GM12878 (cell line): Measurements from ENCODE around the gene CRYGA. TPM values are rescaled to one million over a fixed set of nuclear protein-coding genes. Genes with fewer than 3 reads are reported as not detected.

Source experiments
- ATAC-seq: fragments of 200-7000 bp; cut with Tn5 transposase; 3 replicates; pipeline ENCODE4 v1.9.1; 2020; ENCODE audit warnings: mild to moderate bottlenecking, moderate library complexity
- BruUV-seq: library from RNA; stranded (reverse); fragments of 400-500 nt; replicated peaks from 2 replicates; lab custom pipeline; 2021; lab: Mats Ljungman, UMichigan
- CTCF ChIA-PET: fragments of 300-600 bp; sonication (Branson Sonifier 250); formaldehyde crosslinking; extraction: SDS; loops from one replicate; lab custom pipeline; 2021; ENCODE audit warnings: inconsistent platforms; lab: Yijun Ruan, JAX
- POLR2A ChIA-PET: fragments of 350-600 bp; formaldehyde crosslinking; extraction: SDS; loops from one replicate; lab custom pipeline; 2021; ENCODE audit warnings: inconsistent platforms; lab: Charles Lee
- RAD21 ChIA-PET: fragments of 300-600 bp; sonication (Branson Sonifier 250); formaldehyde crosslinking; loops from one replicate; lab custom pipeline; 2023; ENCODE audit warnings: antibody characterized with exemption; ENCODE audit not compliant: unreplicated experiment; lab: Charles Lee
- SMC1A ChIA-PET: fragments of 300-600 bp; sonication (Branson Sonifier 250); formaldehyde crosslinking; loops from one replicate; lab custom pipeline; 2023; ENCODE audit not compliant: unreplicated experiment, uncharacterized antibody; lab: Charles Lee
- DNase-seq: peaks from one replicate; pipeline ENCODE4 v3.0.0-alpha.2; 2011; ENCODE audit warnings: low read depth, low spot score
- FAIRE-seq: peaks from 3 replicates; lab custom pipeline; 2011; peaks lifted over from hg19 to GRCh38; lab: Jason Lieb, UNC
- H2AFZ ChIP-seq: 2 replicates; pipeline ENCODE4 v1.6.0; 2011; ENCODE audit warnings: low read depth, low read length, control low read depth; ENCODE audit not compliant: control insufficient read depth
- H3K27ac ChIP-seq: 2 replicates; pipeline ENCODE4 v1.5.1; 2011; ENCODE audit warnings: control low read depth; ENCODE audit not compliant: control insufficient read depth, insufficient read depth
- H3K27me3 ChIP-seq, 2 experiments: replicated peaks in 1 of 2; 2 replicates each; pipeline versions ENCODE4 v1.6.0 to v1.6.1; 2011; ENCODE audit warnings: low read length in 1 of 2; ENCODE audit not compliant: control insufficient read depth in 2 of 2, insufficient read depth in 2 of 2
- H3K36me3 ChIP-seq, 2 experiments: 2 replicates each; pipeline ENCODE4 v1.5.1; 2011; ENCODE audit warnings: low read length in 1 of 2; ENCODE audit not compliant: control insufficient read depth in 2 of 2, insufficient read depth in 2 of 2
- H3K4me1 ChIP-seq: 2 replicates; pipeline ENCODE4 v1.6.1; 2011; ENCODE audit warnings: mild to moderate bottlenecking, low read length, moderate library complexity, mixed read lengths; ENCODE audit not compliant: control insufficient read depth, insufficient read depth
- H3K4me2 ChIP-seq: 2 replicates; pipeline ENCODE4 v1.6.0; 2011; ENCODE audit warnings: control low read depth; ENCODE audit not compliant: control insufficient read depth, insufficient read depth
- H3K4me3 ChIP-seq: fragments of 200-600 bp; sonication (generic); 2 replicates; pipeline ENCODE4 v1.5.1; 2016
- H3K79me2 ChIP-seq: 2 replicates; pipeline ENCODE4 v1.6.0; 2011; ENCODE audit warnings: low read length; ENCODE audit not compliant: control insufficient read depth, insufficient read depth
- H3K9ac ChIP-seq: 2 replicates; pipeline ENCODE4 v1.8.0; 2011; ENCODE audit warnings: low read length, control low read depth, mixed read lengths; ENCODE audit not compliant: control insufficient read depth, insufficient read depth
- H3K9me3 ChIP-seq: replicated peaks from 3 replicates; pipeline ENCODE4 v1.5.1; 2011; ENCODE audit warnings: mild to moderate bottlenecking, low read length; ENCODE audit not compliant: control insufficient read depth, insufficient read depth
- H4K20me1 ChIP-seq: 2 replicates; pipeline ENCODE4 v1.6.0; 2011; ENCODE audit not compliant: control insufficient read depth, insufficient read depth
- BACH1 ChIP-seq: fragments of 450-650 bp; IDR thresholded peaks from 2 replicates; pipeline ENCODE4 v1.6.1; 2017; ENCODE audit warnings: mild to moderate bottlenecking, borderline replicate concordance
- HDAC2 ChIP-seq: fragments of 200-600 bp; sonication (generic); IDR thresholded peaks from 2 replicates; pipeline ENCODE4 v1.6.1; 2017
- LARP7 ChIP-seq: fragments of 450-650 bp; IDR thresholded peaks from 2 replicates; pipeline ENCODE4 v1.6.1; 2017; ENCODE audit warnings: mild to moderate bottlenecking
- MTA2 ChIP-seq: fragments of 450-650 bp; IDR thresholded peaks from 2 replicates; pipeline ENCODE4 v1.6.1; 2016; ENCODE audit warnings: low read depth, mild to moderate bottlenecking, moderate library complexity
- ZSCAN29 ChIP-seq: fragments of 450-650 bp; IDR thresholded peaks from 2 replicates; pipeline ENCODE4 v1.6.1; 2017; ENCODE audit warnings: mild to moderate bottlenecking, moderate library complexity
- WGBS: methylation state at CpG from one replicate; pipeline ENCODE4 v1.1.6; 2016; ENCODE audit warnings: low lambda C conversion rate; ENCODE audit not compliant: insufficient replicate concordance, insufficient coverage; ENCODE audit errors: missing lambda C conversion rate; 5-methylcytosine and 5-hydroxymethylcytosine counted together
- in situ Hi-C: fragments of 300-500 bp; cut with MboI; formaldehyde crosslinking; loops from 9 replicates; pipeline ENCODE4 v1.14.3; 2018; ENCODE audit warnings: mixed read lengths
- intact Hi-C: fragments of 100-400 bp; cut with micrococcal nuclease; formaldehyde crosslinking; loops from one replicate; pipeline ENCODE4 v1.14.2; 2022; ENCODE audit not compliant: unreplicated experiment
- polyA plus RNA-seq, 11 experiments: library from polyadenylated mRNA; depleted of rRNA in 4 of 11; unstranded in 6 of 11; stranded (reverse) in 5 of 11; fragments of >200 nt; fragmentation: Nextera tagmentation in 4 of 11; fragmentation: Illumina TruSeq in 1 of 11; extraction: Ambion mirVana in 4 of 11; extraction: Trizol in 1 of 11; gene quantifications; 1 replicate in 1 of 11; 2 replicates in 10 of 11; pipeline versions ENCODE4 v1.2.1 to v1.2.3, GENCODE V29; 2011 to 2016; ENCODE audit warnings: inconsistent platforms in 2 of 11, missing spikeins in 2 of 11, low read depth in 1 of 11
- total RNA-seq, 4 experiments: library from RNA; depleted of rRNA in 3 of 4; stranded (reverse); fragments of >200 nt in 3 of 4; fragmentation: Illumina TruSeq in 1 of 4; extraction: Trizol in 1 of 4; gene quantifications; 2 replicates each; pipeline versions ENCODE4 v1.2.1 to v1.2.3, GENCODE V29; 2013 to 2021
- TF ChIP-seq, protein P1 (sequence below): fragments of 450-650 bp; IDR thresholded peaks from 2 replicates; pipeline ENCODE4 v1.6.1; 2017; ENCODE audit warnings: low read depth, mild to moderate bottlenecking, moderate library complexity
- TF ChIP-seq, protein P2 (sequence below): fragments of 450-650 bp; IDR thresholded peaks from 2 replicates; pipeline ENCODE4 v1.6.1; 2017; ENCODE audit warnings: mild to moderate bottlenecking

CRYGA gene
- total and polyA plus RNA-seq, 10 of the 15 experiments (the other 5 are each of a cell fraction or from before 2014, with no cell fraction given): not detected

DNA sequence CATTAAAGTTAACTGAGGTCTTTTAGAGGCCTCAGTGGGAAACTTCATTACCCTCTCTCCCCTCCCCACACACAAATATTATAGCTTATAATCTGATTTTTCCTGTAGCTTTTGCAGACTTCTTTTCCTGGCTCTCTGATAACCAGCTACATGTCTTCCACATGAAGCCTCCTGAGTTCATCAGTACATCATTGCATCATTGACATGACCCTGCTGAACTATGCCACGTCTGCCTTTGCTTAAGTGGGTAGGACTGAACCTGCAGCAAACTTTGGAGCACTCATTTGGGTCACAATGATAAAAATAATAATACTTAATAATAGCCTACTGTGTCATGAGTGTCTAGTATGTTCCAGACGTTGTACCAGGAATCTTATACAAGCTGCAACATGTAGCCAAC lies 7.0 kb downstream of the CRYGA start:
- Histone ChIP-seq H3K9ac (no peak overlapping the region), H3K4me3 (no peak overlapping the region), H3K36me3 (no peaks in the 10 kb centered on the region), H3K9me3 (no peaks in the 10 kb centered on the region), H3K4me2 (no peak overlapping the region), H3K4me1 (no peaks in the 10 kb centered on the region), H3K79me2 (no peaks in the 10 kb centered on the region), H3K27me3 (no peaks in the 10 kb centered on the region; a peak in 2 of 4 replicates), H4K20me1 (no peaks in the 10 kb centered on the region), H3K27ac (no peak overlapping the region), H2AFZ (no peak overlapping the region)
- DNase-seq: no peak
- WGBS: 0% methylated on average over 2 of the region's 2 CpGs
- in situ Hi-C loops: no loop called here
- ChIA-PET SMC1A (interaction anchor here (0.7 kb wide), 1 partner anchor 14 kb away, joined by 3 read pairs; no protein-coding TSS in a partner anchor), POLR2A (no interaction called here), RAD21 (no interaction called here), CTCF (interaction anchor here (1.2 to 1.3 kb wide), 2 partner anchors 19 to 373 kb away, joined by 3 read pairs; no protein-coding TSS in a partner anchor)
- BruUV-seq: no TSS peak
- no peak for ATAC-seq
- no peak for FAIRE-seq
- intact Hi-C loops: no loop called here
- TF ChIP-seq BACH1 (no peak), ZSCAN29 (no peak), HDAC2 (no peak), MTA2 (no peak), LARP7 (no peak)
- TF ChIP-seq, protein P1, sequence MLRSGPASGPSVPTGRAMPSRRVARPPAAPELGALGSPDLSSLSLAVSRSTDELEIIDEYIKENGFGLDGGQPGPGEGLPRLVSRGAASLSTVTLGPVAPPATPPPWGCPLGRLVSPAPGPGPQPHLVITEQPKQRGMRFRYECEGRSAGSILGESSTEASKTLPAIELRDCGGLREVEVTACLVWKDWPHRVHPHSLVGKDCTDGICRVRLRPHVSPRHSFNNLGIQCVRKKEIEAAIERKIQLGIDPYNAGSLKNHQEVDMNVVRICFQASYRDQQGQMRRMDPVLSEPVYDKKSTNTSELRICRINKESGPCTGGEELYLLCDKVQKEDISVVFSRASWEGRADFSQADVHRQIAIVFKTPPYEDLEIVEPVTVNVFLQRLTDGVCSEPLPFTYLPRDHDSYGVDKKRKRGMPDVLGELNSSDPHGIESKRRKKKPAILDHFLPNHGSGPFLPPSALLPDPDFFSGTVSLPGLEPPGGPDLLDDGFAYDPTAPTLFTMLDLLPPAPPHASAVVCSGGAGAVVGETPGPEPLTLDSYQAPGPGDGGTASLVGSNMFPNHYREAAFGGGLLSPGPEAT: no peak
- TF ChIP-seq, protein P2, sequence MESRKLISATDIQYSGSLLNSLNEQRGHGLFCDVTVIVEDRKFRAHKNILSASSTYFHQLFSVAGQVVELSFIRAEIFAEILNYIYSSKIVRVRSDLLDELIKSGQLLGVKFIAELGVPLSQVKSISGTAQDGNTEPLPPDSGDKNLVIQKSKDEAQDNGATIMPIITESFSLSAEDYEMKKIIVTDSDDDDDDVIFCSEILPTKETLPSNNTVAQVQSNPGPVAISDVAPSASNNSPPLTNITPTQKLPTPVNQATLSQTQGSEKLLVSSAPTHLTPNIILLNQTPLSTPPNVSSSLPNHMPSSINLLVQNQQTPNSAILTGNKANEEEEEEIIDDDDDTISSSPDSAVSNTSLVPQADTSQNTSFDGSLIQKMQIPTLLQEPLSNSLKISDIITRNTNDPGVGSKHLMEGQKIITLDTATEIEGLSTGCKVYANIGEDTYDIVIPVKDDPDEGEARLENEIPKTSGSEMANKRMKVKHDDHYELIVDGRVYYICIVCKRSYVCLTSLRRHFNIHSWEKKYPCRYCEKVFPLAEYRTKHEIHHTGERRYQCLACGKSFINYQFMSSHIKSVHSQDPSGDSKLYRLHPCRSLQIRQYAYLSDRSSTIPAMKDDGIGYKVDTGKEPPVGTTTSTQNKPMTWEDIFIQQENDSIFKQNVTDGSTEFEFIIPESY: no peak
